HFF-Myc (cell line): ENCODE results near the gene ZNF407.

Experiments used
- DNase-seq: peaks from one replicate; pipeline ENCODE4 v3.0.0-alpha.2; 2011; ENCODE audit warnings: low read depth; ENCODE audit errors: extremely low read depth
- H3K4me3 ChIP-seq: replicated peaks from 2 replicates; pipeline ENCODE4 v1.5.1; 2011; ENCODE audit warnings: low read depth, mild to moderate bottlenecking, control low read depth, low read length
- CTCF ChIP-seq: IDR thresholded peaks from 2 replicates; pipeline ENCODE4 v1.5.1; 2012; ENCODE audit warnings: mild to moderate bottlenecking, low read depth, low read length, control low read depth; ENCODE audit errors: missing control alignments

Gene ZNF407

GRCh38 chr18:75111760-75112159, 514.1 kb downstream of the ZNF407 start:
- TF ChIP-seq CTCF = no peak
- no peak overlapping the region for H3K4me3 ChIP-seq
- DNase-seq = no peak

- DNase-seq = no peak
- TF ChIP-seq CTCF = no peak
- no peak overlapping the region for H3K4me3 ChIP-seq
Measured at GRCh38 chr18:75112186-75113096, 514.8 kb downstream of the ZNF407 start.

- no peak for TF ChIP-seq CTCF
- H3K4me3 ChIP-seq = no peak overlapping the region
- no peak for DNase-seq
Measured at GRCh38 chr18:75113455-75113854, 515.8 kb downstream of the ZNF407 start.

GRCh38 chr18:75114231-75114764, 516.6 kb downstream of the ZNF407 start:
- no peak for DNase-seq
- no peak for TF ChIP-seq CTCF
- H3K4me3 ChIP-seq = no peak overlapping the region
